ENCODE results near the gene PXDN.

Gene PXDN

GRCh38 chr2:1593371-1594122 is 150.8 kb downstream of the PXDN start:
- Histone ChIP-seq H3K9ac (ENCODE audit: insufficient read length, low read depth) (no peak overlapping the region), H3K4me3 (ENCODE audit: insufficient read length, low read depth) (no peak overlapping the region), H3K27me3 (ENCODE audit: insufficient read depth, insufficient read length) (no peaks in the 10 kb centered on the region), H3K36me3 (ENCODE audit: insufficient read depth, insufficient read length, low read length) (no peaks in the 10 kb centered on the region), H3K4me1 (ENCODE audit: insufficient read depth, insufficient read length) (peaks cover 12% of the 10 kb centered on the region), H3K9me3 (ENCODE audit: insufficient read depth, low read length) (no peaks in the 10 kb centered on the region)
- TF ChIP-seq YY1 (IDR thresholded peaks at IDR 0.05; ENCODE audit: insufficient read depth, insufficient read length) = no peak
- TF ChIP-seq SUZ12 (IDR thresholded peaks at IDR 0.05; ENCODE audit: extremely low read depth, insufficient read depth, insufficient read length) = no peak
- TF ChIP-seq ZNF274 (IDR thresholded peaks at IDR 0.05; ENCODE audit: low read depth, low read length) = no peak
- peak; percentile 38 for DNase-seq (ENCODE audit: low read depth, low spot score)

- peaks cover 12% of the 10 kb centered on the region for H3K4me1 ChIP-seq (ENCODE audit: insufficient read depth, insufficient read length)
- peak; percentile 70 for DNase-seq (ENCODE audit: low read depth, low spot score)
- H3K4me3 ChIP-seq (ENCODE audit: insufficient read length, low read depth) = peak overlapping the region; percentile 12
- H3K9me3 ChIP-seq (ENCODE audit: insufficient read depth, low read length) = no peaks in the 10 kb centered on the region
- peak overlapping the region; percentile 32 for H3K9ac ChIP-seq (ENCODE audit: insufficient read length, low read depth)
- TF ChIP-seq ZNF274 (IDR thresholded peaks at IDR 0.05; ENCODE audit: low read depth, low read length) = no peak
- TF ChIP-seq SUZ12 (IDR thresholded peaks at IDR 0.05; ENCODE audit: extremely low read depth, insufficient read depth, insufficient read length) = no peak
- no peak for TF ChIP-seq YY1 (IDR thresholded peaks at IDR 0.05; ENCODE audit: insufficient read depth, insufficient read length)
- H3K36me3 ChIP-seq (ENCODE audit: insufficient read depth, insufficient read length, low read length) = no peaks in the 10 kb centered on the region
- H3K27me3 ChIP-seq (ENCODE audit: insufficient read depth, insufficient read length) = no peaks in the 10 kb centered on the region
These were observed 152.1 kb downstream of the PXDN start for GRCh38 chr2:1591978-1592907.

- Histone ChIP-seq H3K27me3 (ENCODE audit: insufficient read depth, insufficient read length) (no peaks in the 10 kb centered on the region), H3K9me3 (ENCODE audit: insufficient read depth, low read length) (no peaks in the 10 kb centered on the region), H3K9ac (ENCODE audit: insufficient read length, low read depth) (peak overlapping the region; percentile 32), H3K36me3 (ENCODE audit: insufficient read depth, insufficient read length, low read length) (no peaks in the 10 kb centered on the region), H3K4me3 (ENCODE audit: insufficient read length, low read depth) (no peak overlapping the region), H3K4me1 (ENCODE audit: insufficient read depth, insufficient read length) (peaks cover 12% of the 10 kb centered on the region)
- no peak for TF ChIP-seq SUZ12 (IDR thresholded peaks at IDR 0.05; ENCODE audit: extremely low read depth, insufficient read depth, insufficient read length)
- TF ChIP-seq YY1 (IDR thresholded peaks at IDR 0.05; ENCODE audit: insufficient read depth, insufficient read length) = no peak
- no peak for TF ChIP-seq ZNF274 (IDR thresholded peaks at IDR 0.05; ENCODE audit: low read depth, low read length)
- DNase-seq (ENCODE audit: low read depth, low spot score) = no peak
These were observed 152.9 kb downstream of the PXDN start for GRCh38 chr2:1591461-1591770.

- Histone ChIP-seq H3K36me3 (ENCODE audit: insufficient read depth, insufficient read length, low read length) (no peaks in the 10 kb centered on the region), H3K27me3 (ENCODE audit: insufficient read depth, insufficient read length) (no peaks in the 10 kb centered on the region), H3K9me3 (ENCODE audit: insufficient read depth, low read length) (no peaks in the 10 kb centered on the region), H3K4me1 (ENCODE audit: insufficient read depth, insufficient read length) (peaks cover 12% of the 10 kb centered on the region), H3K9ac (ENCODE audit: insufficient read length, low read depth) (peak overlapping the region; percentile 32), H3K4me3 (ENCODE audit: insufficient read length, low read depth) (no peak overlapping the region)
- DNase-seq (ENCODE audit: low read depth, low spot score) = no peak
- no peak for TF ChIP-seq SUZ12 (IDR thresholded peaks at IDR 0.05; ENCODE audit: extremely low read depth, insufficient read depth, insufficient read length)
- no peak for TF ChIP-seq ZNF274 (IDR thresholded peaks at IDR 0.05; ENCODE audit: low read depth, low read length)
- no peak for TF ChIP-seq YY1 (IDR thresholded peaks at IDR 0.05; ENCODE audit: insufficient read depth, insufficient read length)
These were observed 153.5 kb downstream of the PXDN start for GRCh38 chr2:1590596-1591460.

- Histone ChIP-seq H3K9me3 (ENCODE audit: insufficient read depth, low read length) (no peaks in the 10 kb centered on the region), H3K36me3 (ENCODE audit: insufficient read depth, insufficient read length, low read length) (no peaks in the 10 kb centered on the region), H3K9ac (ENCODE audit: insufficient read length, low read depth) (no peak overlapping the region), H3K4me1 (ENCODE audit: insufficient read depth, insufficient read length) (peaks cover 12% of the 10 kb centered on the region), H3K27me3 (ENCODE audit: insufficient read depth, insufficient read length) (no peaks in the 10 kb centered on the region), H3K4me3 (ENCODE audit: insufficient read length, low read depth) (no peak overlapping the region)
- DNase-seq (ENCODE audit: low read depth, low spot score) = no peak
- TF ChIP-seq YY1 (IDR thresholded peaks at IDR 0.05; ENCODE audit: insufficient read depth, insufficient read length) (no peak), ZNF274 (IDR thresholded peaks at IDR 0.05; ENCODE audit: low read depth, low read length) (no peak), SUZ12 (IDR thresholded peaks at IDR 0.05; ENCODE audit: extremely low read depth, insufficient read depth, insufficient read length) (no peak)
These were observed 155.2 kb downstream of the PXDN start for GRCh38 chr2:1588978-1589621.

GRCh38 chr2:1588051-1588977 is 156.0 kb downstream of the PXDN start:
- H3K4me3 ChIP-seq (ENCODE audit: insufficient read length, low read depth) = no peak overlapping the region
- no peak overlapping the region for H3K9ac ChIP-seq (ENCODE audit: insufficient read length, low read depth)
- H3K36me3 ChIP-seq (ENCODE audit: insufficient read depth, insufficient read length, low read length) = no peaks in the 10 kb centered on the region
- no peaks in the 10 kb centered on the region for H3K27me3 ChIP-seq (ENCODE audit: insufficient read depth, insufficient read length)
- DNase-seq (ENCODE audit: low read depth, low spot score) = no peak
- TF ChIP-seq ZNF274 (IDR thresholded peaks at IDR 0.05; ENCODE audit: low read depth, low read length) (no peak), SUZ12 (IDR thresholded peaks at IDR 0.05; ENCODE audit: extremely low read depth, insufficient read depth, insufficient read length) (no peak), YY1 (IDR thresholded peaks at IDR 0.05; ENCODE audit: insufficient read depth, insufficient read length) (no peak)
- H3K4me1 ChIP-seq (ENCODE audit: insufficient read depth, insufficient read length) = peaks cover 9% of the 10 kb centered on the region
- H3K9me3 ChIP-seq (ENCODE audit: insufficient read depth, low read length) = no peaks in the 10 kb centered on the region

Data from NT2/D1 (cell line).